Activated T-helper 2 cell treated with anti-CD3 and anti-CD28 coated beads, Interferon-gamma antibody, Interleukin-2, Interleukin-4, amounts not matched to agents 10 μg/mL and 5 μg/mL and 100 μg/mL, durations not matched to agents 14 hours and 24 hours and 36 hours (primary cell): ENCODE measurements around the gene MTAP. TPM values are rescaled to one million over a fixed set of nuclear protein-coding genes. Genes with fewer than 3 reads are reported as not detected.

Experiments
- DNase-seq: peaks from one replicate; pipeline ENCODE4 v3.0.0; 2021; ENCODE audit warnings: low spot score
- H3K27ac Mint-ChIP-seq: one replicate; pipeline ENCODE4 v1.8.0; 2021; ENCODE audit warnings: mixed read lengths
- H3K27me3 Mint-ChIP-seq: one replicate; pipeline ENCODE4 v1.8.0; 2021; ENCODE audit warnings: low read depth, mixed read lengths
- H3K36me3 Mint-ChIP-seq: one replicate; pipeline ENCODE4 v1.8.0; 2021; ENCODE audit warnings: low read depth, mixed read lengths
- H3K4me1 Mint-ChIP-seq: one replicate; pipeline ENCODE4 v1.8.0; 2021; ENCODE audit warnings: low read depth, mixed read lengths
- H3K4me3 Mint-ChIP-seq: one replicate; pipeline ENCODE4 v1.8.0; 2021; ENCODE audit warnings: low read depth, mild to moderate bottlenecking, moderate library complexity, mixed read lengths
- H3K9me3 Mint-ChIP-seq: one replicate; pipeline ENCODE4 v1.8.0; 2021; ENCODE audit warnings: mixed read lengths
- intact Hi-C: fragments of 100-400 bp; cut with micrococcal nuclease; formaldehyde crosslinking; loops from one replicate; pipeline ENCODE4 v1.15.1; 2023
- total RNA-seq: library from RNA; stranded (reverse); gene quantifications from 2 replicates; pipeline ENCODE4 v1.2.3, GENCODE V29; 2022

The MTAP gene
- total RNA-seq, 1 donor from 2014 or later = 79.9 TPM

DNA sequence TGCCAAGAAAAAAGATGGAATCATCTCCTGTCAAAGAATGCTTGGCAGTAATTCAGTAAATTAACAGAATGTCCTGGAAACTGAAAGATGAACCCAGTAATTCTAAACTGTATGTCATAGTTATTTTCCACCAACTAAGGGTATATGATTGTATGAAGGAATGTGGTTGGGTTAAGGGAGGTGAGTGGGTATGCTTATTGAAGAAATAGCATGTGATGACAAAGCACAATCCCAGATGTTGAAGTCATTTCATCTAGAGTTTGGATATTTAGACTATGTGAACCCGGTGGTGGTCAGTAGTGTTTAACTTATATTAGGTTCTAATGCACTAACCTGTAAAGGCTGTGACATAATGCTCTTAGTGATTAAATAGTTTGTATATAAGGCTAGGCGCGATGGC lies 104.4 kb downstream of the MTAP start:
- Mint-ChIP-seq H3K27ac (no peak overlapping the region), H3K4me1 (peaks cover 9% of the 10 kb centered on the region), H3K9me3 (peaks cover 42% of the 10 kb centered on the region), H3K4me3 (no peak overlapping the region), H3K36me3 (peaks cover 33% of the 10 kb centered on the region), H3K27me3 (no peaks in the 10 kb centered on the region)
- DNase-seq = no peak
- intact Hi-C loops = no loop called here

DNA sequence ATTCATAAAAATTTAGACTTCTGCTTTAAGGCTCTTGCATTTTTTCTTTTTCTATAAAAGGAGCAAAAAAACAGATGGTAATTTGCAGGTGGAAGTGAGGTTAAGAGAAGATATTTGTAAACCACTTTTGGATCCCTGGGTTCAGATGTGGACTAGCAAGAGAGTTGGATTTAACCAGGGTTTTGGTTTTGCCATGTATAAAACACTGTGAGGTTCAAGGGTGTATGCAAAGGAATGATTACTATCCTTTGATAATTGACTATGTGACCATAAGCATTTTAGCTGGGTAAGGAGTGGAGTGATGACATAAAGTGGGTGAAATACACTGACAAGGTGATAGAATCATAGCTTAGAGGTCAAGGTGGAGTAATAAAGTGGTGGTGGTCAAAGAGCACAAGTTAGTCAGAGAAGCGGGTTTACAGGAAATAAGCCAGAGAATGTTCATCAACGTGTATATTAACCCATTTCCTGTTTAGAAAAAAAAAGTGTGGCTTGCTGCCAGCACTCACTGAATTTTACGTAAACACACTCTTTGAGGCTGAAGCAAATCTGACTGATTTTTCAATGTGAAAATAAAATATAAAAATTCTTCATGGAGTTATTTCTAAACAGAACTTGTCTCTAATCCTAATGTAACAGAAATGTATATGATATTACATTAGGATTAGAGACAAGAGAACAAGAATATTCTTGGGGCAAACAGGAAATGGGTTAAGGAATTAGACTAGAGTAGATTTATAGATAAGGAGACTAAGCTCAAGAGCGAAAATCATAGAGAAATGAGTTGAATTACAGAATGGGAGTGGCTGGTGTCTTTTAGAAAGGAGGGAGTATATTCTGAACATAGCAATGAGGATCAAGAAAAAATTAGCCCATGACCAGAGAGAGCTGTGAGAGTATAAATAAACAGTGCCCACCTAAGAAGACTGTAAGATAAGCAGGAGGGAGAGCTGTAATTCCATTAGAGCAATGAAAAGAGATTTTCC lies 117.2 kb downstream of the MTAP start:
- peaks cover 33% of the 10 kb centered on the region for H3K4me1 Mint-ChIP-seq
- no peaks in the 10 kb centered on the region for H3K27me3 Mint-ChIP-seq
- H3K36me3 Mint-ChIP-seq = peaks cover 27% of the 10 kb centered on the region
- intact Hi-C loops = loop anchor here (1.0 to 5.0 kb wide), 4 partner anchors 57 to 161 kb away; no protein-coding TSS in a partner anchor
- H3K4me3 Mint-ChIP-seq = peak overlapping the region; percentile 47
- peak overlapping the region; percentile 68 for H3K27ac Mint-ChIP-seq
- peak; percentile 14 for DNase-seq
- peaks cover 17% of the 10 kb centered on the region for H3K9me3 Mint-ChIP-seq

DNA sequence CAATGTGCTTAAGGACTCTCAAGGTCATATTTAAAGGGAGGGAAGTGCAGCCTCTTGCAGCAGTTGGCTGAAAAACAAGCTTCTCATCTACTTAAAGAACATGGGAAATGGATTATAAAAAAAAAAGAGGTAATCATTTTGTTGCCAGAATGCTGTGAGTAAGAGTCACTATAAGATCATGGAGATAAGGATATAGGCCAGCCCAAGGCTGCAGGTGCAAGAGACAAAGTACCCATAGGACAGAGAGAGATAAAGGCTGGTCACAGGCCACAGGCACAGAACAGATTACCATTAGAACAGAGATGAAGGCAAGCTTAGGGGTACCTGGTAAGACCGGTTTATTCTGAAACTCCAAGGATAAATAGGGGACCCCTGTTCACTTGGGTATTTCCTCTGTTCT lies 121.3 kb downstream of the MTAP start:
- intact Hi-C loops = no loop called here
- H3K9me3 Mint-ChIP-seq = peaks cover 6% of the 10 kb centered on the region
- no peak for DNase-seq

DNA sequence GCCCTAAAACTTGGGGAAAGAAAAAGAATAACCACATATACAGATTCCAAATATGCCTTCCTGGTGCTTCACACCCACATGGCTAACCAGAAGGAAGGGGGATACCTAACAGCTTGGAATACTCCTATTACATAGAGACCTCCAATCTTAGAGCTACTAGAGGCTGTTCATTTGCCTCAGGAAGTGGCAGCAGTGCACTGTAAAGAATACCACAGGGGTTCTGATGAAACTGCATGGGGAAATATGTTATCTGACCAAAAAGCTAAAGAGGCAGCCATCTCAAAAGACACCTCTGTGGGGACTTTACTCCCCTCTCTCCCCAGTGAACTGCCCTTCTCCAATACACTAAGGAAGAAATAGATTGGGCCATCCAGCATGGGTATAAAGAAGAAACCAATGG lies 125.3 kb downstream of the MTAP start:
- H3K27me3 Mint-ChIP-seq = no peaks in the 10 kb centered on the region
- H3K9me3 Mint-ChIP-seq = no peaks in the 10 kb centered on the region
- DNase-seq = no peak
- peaks cover 15% of the 10 kb centered on the region for H3K4me1 Mint-ChIP-seq
- H3K36me3 Mint-ChIP-seq = peaks cover 10% of the 10 kb centered on the region
- no peak overlapping the region for H3K27ac Mint-ChIP-seq
- intact Hi-C loops = no loop called here
- H3K4me3 Mint-ChIP-seq = no peak overlapping the region

More for the DNA sequence above, 121.3 kb downstream of the MTAP start:
- Mint-ChIP-seq H3K4me3 (no peak overlapping the region), H3K27me3 (no peaks in the 10 kb centered on the region), H3K4me1 (peaks cover 35% of the 10 kb centered on the region), H3K36me3 (peaks cover 11% of the 10 kb centered on the region), H3K27ac (no peak overlapping the region)

DNA sequence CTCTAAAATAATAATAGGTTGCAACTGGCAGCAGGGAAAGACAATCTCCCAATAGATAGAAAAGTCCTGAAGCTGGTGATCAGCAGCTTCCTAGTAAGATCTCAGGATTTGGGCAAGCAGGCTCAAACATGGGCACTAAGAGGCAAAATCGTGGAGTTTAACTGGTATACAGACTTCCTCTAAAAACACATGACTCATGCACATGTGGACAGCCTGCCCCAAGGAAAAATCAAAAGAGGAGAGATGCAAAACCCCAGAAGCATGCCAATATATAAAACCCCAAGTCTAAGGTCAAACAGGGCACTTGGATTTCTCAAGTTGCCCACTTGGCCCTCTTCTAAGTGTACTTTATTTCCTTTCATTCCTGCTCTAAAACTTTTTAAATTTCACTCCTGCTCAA lies 129.0 kb downstream of the MTAP start:
- DNase-seq = no peak
- Mint-ChIP-seq H3K4me1 (peaks cover 8% of the 10 kb centered on the region), H3K4me3 (no peak overlapping the region), H3K9me3 (no peaks in the 10 kb centered on the region), H3K36me3 (peaks cover 10% of the 10 kb centered on the region), H3K27me3 (no peaks in the 10 kb centered on the region), H3K27ac (no peak overlapping the region)
- intact Hi-C loops = no loop called here

DNA sequence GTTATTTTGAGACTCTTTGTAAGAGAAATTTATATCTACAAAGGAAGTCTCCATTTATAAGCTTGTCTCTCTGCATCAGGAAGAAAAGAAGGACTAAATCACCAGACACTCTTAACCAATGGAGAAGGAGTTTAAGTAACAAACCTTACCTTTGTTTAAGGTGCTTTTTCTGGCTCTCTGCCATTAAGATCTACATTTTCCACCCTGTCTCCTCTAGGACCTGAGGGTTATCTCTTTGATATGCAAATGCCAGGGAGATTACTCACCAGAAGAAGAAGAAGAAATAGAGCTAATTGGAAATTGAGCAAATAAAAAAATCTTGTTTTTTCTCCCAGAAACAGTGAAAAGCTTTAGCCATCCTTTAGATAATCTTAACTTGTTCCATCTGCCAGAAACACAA lies 130.8 kb downstream of the MTAP start:
- DNase-seq = no peak
- no peak overlapping the region for H3K4me3 Mint-ChIP-seq
- no peaks in the 10 kb centered on the region for H3K27me3 Mint-ChIP-seq
- no peak overlapping the region for H3K27ac Mint-ChIP-seq
- H3K9me3 Mint-ChIP-seq = no peaks in the 10 kb centered on the region
- no peaks in the 10 kb centered on the region for H3K4me1 Mint-ChIP-seq
- peaks cover 10% of the 10 kb centered on the region for H3K36me3 Mint-ChIP-seq
- intact Hi-C loops = no loop called here

DNA sequence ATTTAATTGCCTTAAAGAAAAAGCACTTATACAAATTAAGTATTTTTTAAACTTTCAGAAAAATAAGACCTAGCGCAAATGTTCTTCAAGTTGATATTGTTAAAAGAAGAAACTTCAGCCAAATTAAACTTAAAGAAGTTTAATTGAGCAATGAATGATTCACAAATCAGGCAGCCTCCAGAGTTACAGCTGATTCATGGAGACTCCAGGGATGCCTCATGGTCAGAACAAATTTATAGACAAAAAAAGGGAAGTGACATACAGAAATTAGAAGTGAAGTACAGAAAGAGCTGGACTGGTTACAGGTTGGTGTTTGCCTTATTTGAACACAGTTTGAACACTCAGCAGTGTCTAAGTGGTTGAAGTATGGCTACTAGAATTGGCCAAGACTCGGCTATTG lies 131.4 kb downstream of the MTAP start:
- no peak for DNase-seq
- H3K27ac Mint-ChIP-seq = no peak overlapping the region
- H3K36me3 Mint-ChIP-seq = peaks cover 10% of the 10 kb centered on the region
- no peak overlapping the region for H3K4me3 Mint-ChIP-seq
- H3K4me1 Mint-ChIP-seq = no peaks in the 10 kb centered on the region
- H3K9me3 Mint-ChIP-seq = no peaks in the 10 kb centered on the region
- intact Hi-C loops = no loop called here
- H3K27me3 Mint-ChIP-seq = no peaks in the 10 kb centered on the region

DNA sequence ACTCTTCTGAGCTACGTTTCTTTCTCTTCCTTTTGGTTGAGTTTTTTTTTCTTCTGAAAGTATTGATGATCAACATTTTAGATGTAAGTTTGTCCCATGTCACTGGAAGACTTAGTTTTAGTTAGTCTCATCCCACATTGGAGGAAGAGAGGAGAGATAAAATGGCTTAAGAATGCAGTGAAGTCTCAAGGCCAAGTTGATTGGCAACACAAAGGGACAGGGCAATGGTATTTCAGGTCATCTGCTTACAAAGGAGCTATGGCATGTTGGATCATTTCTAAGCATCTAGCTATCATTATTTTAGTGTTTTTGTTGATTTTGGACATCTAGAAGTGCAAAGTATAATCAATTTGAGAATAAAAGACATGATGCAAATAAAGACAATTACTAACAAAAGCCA lies 133.2 kb downstream of the MTAP start:
- no peak for DNase-seq
- Mint-ChIP-seq H3K9me3 (no peaks in the 10 kb centered on the region), H3K36me3 (peaks cover 3% of the 10 kb centered on the region), H3K27me3 (peaks cover 2% of the 10 kb centered on the region), H3K4me3 (no peak overlapping the region), H3K27ac (no peak overlapping the region), H3K4me1 (no peaks in the 10 kb centered on the region)
- intact Hi-C loops = no loop called here

DNA sequence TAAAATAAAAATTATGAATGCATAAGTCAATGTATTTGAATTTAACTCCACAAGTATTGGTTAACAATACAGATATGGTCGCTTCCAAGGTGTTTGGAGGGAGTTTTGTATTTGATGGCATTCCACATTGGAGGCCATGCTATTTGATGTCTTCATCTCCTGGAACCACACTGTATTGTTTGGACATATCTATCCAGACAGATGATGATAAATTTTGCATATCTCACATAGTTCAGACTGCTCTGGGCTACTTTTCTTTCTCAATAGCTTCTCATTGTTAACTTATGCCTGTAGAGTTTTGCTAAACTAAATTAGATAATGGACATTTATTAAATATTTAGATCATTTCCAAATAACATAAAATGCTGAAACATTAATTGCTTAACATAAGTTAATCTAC lies 133.7 kb downstream of the MTAP start:
- H3K27ac Mint-ChIP-seq = no peak overlapping the region
- H3K27me3 Mint-ChIP-seq = peaks cover 2% of the 10 kb centered on the region
- no peak for DNase-seq
- H3K4me3 Mint-ChIP-seq = no peak overlapping the region
- no peaks in the 10 kb centered on the region for H3K36me3 Mint-ChIP-seq
- intact Hi-C loops = no loop called here
- H3K9me3 Mint-ChIP-seq = no peaks in the 10 kb centered on the region
- H3K4me1 Mint-ChIP-seq = no peaks in the 10 kb centered on the region

DNA sequence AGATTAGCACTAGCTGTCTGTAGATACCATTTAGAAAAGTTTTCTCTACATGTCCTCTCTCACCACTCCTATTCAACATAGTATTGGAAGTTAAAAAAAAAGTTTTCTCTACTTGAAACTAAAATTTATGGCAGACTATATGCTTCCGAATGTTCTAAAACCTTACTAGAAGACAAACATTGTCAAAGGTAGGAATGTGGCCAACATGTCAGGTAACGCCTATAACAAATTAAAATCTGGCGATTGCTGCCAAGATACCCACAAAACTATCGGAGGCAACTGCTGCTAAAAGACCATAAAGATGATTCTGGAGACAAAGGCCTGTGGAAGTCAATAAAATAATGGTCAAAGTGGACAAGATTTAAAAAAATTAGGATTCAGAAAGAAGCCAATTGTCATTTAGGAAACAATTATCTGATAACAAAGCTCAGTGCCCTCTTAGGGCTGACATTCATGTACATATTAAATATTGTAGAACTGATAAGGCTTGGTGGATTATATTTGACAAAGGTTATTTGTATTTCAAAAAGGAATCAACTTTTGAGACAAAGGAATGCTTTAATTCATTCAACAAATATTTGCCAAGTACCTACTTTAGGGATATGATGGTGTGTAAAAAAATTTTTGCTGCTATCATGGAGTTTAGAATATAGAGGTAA lies 139.0 kb downstream of the MTAP start:
- H3K4me3 Mint-ChIP-seq = no peak overlapping the region
- no peaks in the 10 kb centered on the region for H3K9me3 Mint-ChIP-seq
- peaks cover 32% of the 10 kb centered on the region for H3K27me3 Mint-ChIP-seq
- no peaks in the 10 kb centered on the region for H3K36me3 Mint-ChIP-seq
- no peak overlapping the region for H3K27ac Mint-ChIP-seq
- no peak for DNase-seq
- intact Hi-C loops = no loop called here
- no peaks in the 10 kb centered on the region for H3K4me1 Mint-ChIP-seq

DNA sequence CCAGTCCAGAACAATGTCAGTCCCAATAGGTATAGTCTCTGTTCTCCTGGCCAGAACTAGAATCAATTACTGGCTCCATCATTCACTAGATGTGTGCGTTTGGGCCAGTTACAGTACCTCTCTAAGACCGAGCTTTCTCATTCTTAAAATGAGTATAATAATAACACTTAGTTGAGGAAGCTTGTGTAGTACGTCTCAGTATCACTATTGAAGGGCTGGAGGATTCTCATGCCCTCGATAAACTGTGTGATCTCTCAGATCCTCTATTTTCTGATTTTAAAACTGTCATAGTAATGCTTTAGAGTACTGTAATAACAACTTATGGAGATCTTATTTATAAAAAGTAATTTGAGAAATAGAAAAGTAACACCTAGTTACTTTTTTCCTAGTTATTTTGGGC lies 141.0 kb downstream of the MTAP start:
- no peaks in the 10 kb centered on the region for H3K4me1 Mint-ChIP-seq
- no peaks in the 10 kb centered on the region for H3K36me3 Mint-ChIP-seq
- no peak overlapping the region for H3K4me3 Mint-ChIP-seq
- peaks cover 39% of the 10 kb centered on the region for H3K27me3 Mint-ChIP-seq
- no peaks in the 10 kb centered on the region for H3K9me3 Mint-ChIP-seq
- no peak for DNase-seq
- intact Hi-C loops = no loop called here
- no peak overlapping the region for H3K27ac Mint-ChIP-seq

DNA sequence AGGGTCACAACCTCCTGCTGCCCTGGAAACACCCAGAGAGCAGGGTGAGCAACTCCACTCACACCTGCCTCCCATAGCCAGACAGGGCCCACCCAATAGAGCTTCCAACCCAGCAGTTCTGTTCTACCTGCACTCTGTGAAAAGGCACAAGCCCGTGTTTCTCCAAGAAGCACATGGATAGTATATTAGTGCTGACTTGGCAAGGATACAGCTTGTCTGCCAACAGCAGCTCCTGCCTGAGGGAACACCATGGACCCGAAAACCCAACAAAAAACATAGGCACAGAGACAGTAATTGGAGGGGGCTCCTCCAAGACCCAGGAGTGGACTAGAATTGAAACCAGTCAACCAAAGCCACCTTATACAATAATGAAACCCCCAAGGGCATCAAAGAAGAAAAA lies 143.2 kb downstream of the MTAP start:
- Mint-ChIP-seq H3K27me3 (peaks cover 46% of the 10 kb centered on the region), H3K4me3 (no peak overlapping the region), H3K9me3 (no peaks in the 10 kb centered on the region), H3K4me1 (no peaks in the 10 kb centered on the region), H3K27ac (no peak overlapping the region), H3K36me3 (no peaks in the 10 kb centered on the region)
- intact Hi-C loops = no loop called here
- no peak for DNase-seq

DNA sequence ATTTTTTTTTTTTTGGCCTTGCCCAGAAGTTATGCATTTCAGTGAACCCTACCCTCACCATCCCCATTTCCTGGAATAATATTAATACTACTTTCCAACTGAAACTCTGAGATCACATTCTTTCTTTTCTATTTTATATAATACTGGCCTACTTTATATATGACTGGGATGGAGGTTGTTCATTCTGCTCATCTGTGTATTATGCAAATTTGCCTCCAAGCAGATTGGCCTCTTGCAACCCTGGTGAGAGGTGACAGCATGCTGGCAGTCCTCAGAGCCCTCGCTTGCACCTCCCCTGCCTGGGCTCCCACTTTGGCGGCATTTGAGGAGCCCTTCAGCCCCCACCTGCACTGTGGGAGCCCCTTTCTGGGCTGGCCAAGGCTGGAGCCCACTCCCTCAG lies 156.4 kb downstream of the MTAP start:
- no peak for DNase-seq
- no peaks in the 10 kb centered on the region for H3K36me3 Mint-ChIP-seq
- peaks cover 9% of the 10 kb centered on the region for H3K9me3 Mint-ChIP-seq
- intact Hi-C loops = no loop called here
- H3K4me3 Mint-ChIP-seq = no peak overlapping the region
- H3K4me1 Mint-ChIP-seq = no peaks in the 10 kb centered on the region
- H3K27ac Mint-ChIP-seq = no peak overlapping the region
- H3K27me3 Mint-ChIP-seq = peaks cover 43% of the 10 kb centered on the region
